HG03520 (cell line): ENCODE measurements around the gene PIN4.
"Not testable (repeated sequence)": the region's sequence is repeated elsewhere in the genome, so short reads cannot be mapped to it uniquely, and the experiment has no call there.

Experiments
- ATAC-seq: cut with Tn5 transposase; IDR thresholded peaks from one replicate; pipeline ENCODE4 v1.9.1; 2021; ENCODE audit warnings: mild to moderate bottlenecking, moderate library complexity; ENCODE audit not compliant: unreplicated experiment

The PIN4 gene

GRCh38 chrX:72201836-72202536 lies 20.4 kb downstream of the PIN4 start:
- no peak for ATAC-seq

DNA sequence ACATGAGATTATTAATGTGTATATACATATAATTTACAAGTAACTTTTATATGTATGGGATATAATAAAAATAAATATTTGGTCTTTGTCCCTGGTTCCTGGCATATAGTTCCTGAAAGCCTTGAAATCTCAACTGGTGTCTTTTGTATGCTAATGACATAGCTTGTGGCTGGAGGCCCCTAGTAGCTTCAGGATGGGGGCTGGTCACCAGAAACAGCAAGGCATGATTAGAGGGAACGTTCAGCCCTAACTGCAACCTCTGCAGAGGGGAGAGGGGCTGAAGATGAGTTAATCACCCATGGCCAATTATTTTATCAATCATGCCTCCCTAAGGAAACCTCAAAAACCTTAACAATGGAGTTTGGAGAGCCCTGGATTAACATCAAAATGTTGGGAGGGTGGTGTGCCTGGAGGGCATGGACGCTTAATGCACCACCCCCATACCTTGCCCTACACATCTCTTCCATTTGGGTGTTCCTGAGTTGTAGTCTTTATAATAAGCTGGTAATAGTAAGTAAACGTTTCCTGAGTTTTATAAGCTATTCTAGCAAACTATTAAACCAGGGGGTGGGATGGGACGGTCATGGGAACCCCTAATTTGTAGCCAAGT lies 21.3 kb downstream of the PIN4 start:
- no peak for ATAC-seq

DNA sequence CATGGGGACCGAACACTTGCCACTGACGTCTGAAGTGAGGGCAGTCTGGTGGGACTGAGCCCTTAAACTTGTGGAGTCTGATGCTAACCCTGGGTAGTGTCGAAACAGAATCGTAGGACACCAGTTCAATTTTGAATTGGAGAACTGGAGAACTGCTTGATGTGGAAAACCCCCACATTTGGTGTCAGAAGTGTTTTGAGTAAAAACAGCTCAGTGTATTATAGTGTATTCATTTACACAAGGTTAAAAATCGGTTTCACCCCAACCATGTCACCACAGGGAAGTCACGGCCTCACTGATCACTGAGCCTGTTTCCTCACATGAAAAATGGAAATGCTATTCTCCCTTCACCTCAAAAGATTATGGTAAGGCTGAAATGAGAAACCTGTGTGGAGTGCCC lies 21.9 kb downstream of the PIN4 start:
- ATAC-seq = no peak

DNA sequence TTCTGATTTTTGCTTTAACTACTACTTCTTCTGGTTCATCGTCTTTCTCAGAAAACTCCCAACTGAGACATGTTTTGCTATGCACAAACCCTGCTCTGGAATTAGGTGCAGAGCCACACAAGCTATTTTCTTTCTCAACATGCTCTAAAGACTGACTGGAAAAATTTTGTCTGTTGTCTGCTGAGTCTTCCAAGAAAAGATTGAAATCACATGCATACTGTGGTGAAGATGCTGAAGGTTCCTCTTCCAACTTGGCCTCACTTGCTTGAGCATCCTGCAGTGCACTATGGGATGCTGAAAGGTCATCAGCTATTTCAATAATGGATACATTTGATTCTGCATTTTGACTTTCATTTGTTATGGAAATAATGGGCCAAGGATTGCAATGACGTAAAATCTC lies 24.1 kb downstream of the PIN4 start:
- no peak for ATAC-seq

GRCh38 chrX:72207366-72207765 lies 25.8 kb downstream of the PIN4 start:
- ATAC-seq = no peak

- no peak for ATAC-seq
Measured at GRCh38 chrX:72208126-72208800, 26.7 kb downstream of the PIN4 start.

GRCh38 chrX:72216973-72217372 lies 35.4 kb downstream of the PIN4 start:
- no peak for ATAC-seq

- ATAC-seq = not testable (repeated sequence)
Measured at GRCh38 chrX:72220375-72220774, 38.8 kb downstream of the PIN4 start.

- no peak for ATAC-seq
Measured at GRCh38 chrX:72230290-72230689, 48.7 kb downstream of the PIN4 start.

DNA sequence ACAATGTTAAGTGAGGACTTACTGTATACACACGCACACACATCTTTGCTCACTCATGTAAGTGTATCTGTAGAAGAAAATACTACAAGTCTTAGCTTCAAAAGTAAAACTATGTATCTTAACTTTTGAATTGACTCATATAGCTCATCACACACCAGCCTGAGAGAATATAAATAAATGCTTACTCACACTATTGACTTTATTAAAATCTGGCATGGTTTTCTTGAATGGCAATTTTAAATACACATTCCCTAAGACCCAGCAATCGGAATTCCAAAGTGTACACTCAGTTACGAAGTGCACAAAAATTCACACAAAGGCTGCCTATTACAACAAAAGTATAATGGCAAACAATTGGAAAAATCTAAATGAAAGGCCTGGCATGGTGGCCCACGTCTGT lies 55.3 kb downstream of the PIN4 start:
- no peak for ATAC-seq

DNA sequence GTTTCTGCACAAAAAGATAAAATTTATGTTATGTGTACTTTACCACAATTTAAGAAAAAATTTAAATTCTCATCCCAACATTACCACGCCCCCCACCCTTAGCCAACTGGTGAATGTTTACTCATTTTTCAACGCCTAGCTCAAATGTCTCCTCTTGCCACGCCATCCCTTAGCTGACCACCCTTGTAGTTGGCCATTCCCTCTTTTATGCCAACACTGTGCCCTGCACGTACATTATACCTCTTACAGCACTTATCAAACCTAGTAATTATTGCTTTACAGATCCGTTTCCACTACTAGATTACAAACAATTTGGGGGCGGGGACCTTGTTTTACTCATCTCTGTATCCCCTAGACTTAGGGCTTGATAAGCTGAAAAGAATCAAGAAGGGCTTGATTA lies 56.6 kb downstream of the PIN4 start:
- no peak for ATAC-seq

- peak; percentile 87 for ATAC-seq
Measured at GRCh38 chrX:72238721-72239475, 57.3 kb downstream of the PIN4 start, which contains the start of gene ERCC6L. Gene ERCC6L (minus strand): TSS chrX:72239027. CDS start chrX:72238911, 116 bp downstream.

DNA sequence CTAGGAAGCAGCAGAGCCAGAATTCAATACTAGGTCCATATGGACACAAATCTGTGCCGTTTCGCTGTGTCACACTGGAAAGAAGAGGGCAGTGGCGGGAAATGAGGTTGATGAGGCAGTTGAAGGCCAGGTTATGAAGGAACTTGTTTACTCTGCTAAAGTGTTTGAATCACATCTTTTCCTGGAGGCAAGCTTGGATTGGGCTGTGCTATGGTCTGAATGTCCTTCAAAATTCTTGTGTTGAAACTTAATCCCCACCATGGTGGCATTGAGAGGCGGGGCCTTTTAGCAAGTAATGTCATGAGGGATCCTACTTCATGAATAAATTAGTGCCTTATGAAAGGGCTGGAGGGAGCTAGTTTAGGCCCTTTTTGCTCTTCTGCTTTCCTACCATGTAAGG lies 59.4 kb downstream of the PIN4 start:
- ATAC-seq = no peak

GRCh38 chrX:72243472-72243871 lies 61.9 kb downstream of the PIN4 start:
- ATAC-seq = no peak

DNA sequence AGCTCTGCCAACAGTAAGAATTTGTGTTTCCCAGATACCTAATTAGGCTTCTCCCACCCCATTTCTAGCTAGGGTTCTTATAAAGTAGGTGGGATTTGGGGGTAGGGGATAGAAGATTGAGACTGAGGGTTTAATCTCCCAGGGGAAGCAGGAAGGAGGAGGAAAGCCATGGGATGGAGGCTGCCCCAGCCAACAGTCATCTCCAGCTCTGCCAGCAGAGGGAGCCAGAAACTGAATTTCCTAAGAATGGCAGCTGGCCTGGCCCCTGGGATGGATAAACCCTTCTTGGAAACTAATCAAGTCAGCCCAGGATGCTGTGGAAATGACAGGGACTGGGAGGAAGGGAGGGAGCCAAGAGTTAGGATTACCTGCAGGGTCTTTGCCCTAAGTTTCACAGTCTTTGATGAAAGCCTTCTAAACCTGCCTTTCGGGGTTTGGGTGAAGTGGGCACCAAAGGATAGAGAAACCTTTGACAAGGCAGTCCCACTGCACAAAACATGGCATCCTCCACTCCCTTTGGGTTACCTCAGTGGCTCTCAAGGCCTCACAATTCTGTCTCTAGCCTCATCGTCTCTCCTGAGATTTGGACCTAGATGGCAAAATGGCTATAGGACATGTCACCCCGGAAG lies 64.0 kb downstream of the PIN4 start:
- ATAC-seq = no peak

- no peak for ATAC-seq
Measured at GRCh38 chrX:72247206-72247942, 65.8 kb downstream of the PIN4 start.
